GM12864 (cell line): ENCODE data around the gene SMIM30.

Experiments
- DNase-seq: peaks from one replicate; pipeline ENCODE4 v3.0.0-alpha.2; 2011; ENCODE audit warnings: low read depth
- H3K4me3 ChIP-seq: 2 replicates; pipeline ENCODE4 v1.5.1; 2011; ENCODE audit warnings: mild to moderate bottlenecking, low read depth, low read length, control low read depth
- CTCF ChIP-seq: IDR thresholded peaks from 2 replicates; pipeline ENCODE4 v1.5.1; 2011; ENCODE audit warnings: low read depth, mild to moderate bottlenecking, moderate library complexity, low read length, control low read depth, inconsistent platforms; ENCODE audit errors: missing control alignments

SMIM30 gene

DNA sequence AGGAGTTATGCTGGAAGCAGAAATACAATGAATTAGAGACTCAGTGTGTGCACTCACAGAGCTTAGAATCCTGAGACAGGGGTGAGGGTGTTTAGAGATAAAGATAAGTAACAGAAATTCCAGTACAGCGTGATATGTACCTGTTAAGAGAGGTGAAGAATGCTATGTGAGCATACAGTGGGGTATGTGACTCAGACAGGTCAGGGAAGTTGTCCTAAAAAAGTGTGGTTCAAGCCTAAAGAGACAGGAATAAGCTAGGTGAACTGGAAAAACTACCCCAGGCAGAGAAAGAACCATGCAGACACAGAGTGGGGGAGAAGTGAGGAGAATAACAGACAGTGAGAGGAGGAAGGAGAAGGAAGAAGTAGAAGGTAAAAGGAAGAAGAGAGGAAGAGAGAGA lies 8.6 kb downstream of the SMIM30 start:
- no peak for DNase-seq
- H3K4me3 ChIP-seq = no peak overlapping the region
- TF ChIP-seq CTCF = no peak

DNA sequence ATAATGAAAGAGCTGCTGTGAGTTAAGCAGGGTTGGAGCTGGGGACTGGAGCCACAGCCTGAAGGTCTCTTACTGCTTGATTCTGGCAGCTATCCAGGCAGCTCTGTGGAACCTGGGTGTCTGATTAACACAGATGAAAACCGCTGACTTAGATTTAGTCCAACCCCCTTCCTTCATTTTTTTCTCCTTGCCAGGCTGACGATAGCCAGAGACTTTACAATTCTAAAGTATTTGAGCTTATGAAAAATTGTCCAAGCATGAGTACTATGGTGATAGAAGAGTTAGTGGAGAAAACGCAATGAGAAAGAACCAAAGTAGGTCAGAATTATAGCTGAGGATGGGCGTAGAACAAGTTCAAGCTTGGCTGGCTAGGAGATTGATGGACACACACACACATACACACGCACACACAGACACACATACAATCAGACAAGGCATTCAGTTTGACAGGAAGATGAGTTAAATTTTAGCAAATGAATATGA lies 18.2 kb downstream of the SMIM30 start:
- no peak overlapping the region for H3K4me3 ChIP-seq
- DNase-seq = no peak
- no peak for TF ChIP-seq CTCF

DNA sequence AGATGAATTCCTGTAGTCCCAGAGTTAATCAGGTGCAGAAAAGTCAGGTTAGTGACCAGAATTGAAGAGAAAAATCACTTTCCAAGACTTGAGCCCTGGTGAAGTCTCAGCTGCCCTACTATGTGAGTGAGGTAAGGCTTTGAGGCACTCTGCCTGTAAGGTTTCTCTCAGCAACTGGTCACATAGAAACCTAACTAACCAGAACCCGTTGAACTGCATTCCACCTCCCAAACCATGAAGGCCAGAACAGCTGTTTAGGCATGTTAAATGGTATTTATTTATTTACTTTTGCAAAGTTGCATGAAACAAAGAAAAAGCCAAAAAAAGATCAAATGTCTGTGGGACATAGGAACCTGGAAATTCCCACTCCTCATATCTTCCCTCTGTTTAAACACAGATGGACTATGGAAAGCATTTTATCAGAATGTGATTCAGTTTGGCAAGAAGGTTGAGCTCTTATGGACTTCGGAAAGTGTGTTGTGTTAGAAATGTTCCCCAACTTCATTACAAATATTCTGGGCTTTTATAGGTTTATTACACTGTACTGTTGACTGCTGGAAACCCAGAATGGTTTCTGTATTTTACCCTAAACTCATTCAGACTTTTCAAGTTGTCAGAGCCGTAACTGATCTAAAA lies 19.0 kb downstream of the SMIM30 start:
- no peak overlapping the region for H3K4me3 ChIP-seq
- no peak for DNase-seq
- TF ChIP-seq CTCF = no peak

DNA sequence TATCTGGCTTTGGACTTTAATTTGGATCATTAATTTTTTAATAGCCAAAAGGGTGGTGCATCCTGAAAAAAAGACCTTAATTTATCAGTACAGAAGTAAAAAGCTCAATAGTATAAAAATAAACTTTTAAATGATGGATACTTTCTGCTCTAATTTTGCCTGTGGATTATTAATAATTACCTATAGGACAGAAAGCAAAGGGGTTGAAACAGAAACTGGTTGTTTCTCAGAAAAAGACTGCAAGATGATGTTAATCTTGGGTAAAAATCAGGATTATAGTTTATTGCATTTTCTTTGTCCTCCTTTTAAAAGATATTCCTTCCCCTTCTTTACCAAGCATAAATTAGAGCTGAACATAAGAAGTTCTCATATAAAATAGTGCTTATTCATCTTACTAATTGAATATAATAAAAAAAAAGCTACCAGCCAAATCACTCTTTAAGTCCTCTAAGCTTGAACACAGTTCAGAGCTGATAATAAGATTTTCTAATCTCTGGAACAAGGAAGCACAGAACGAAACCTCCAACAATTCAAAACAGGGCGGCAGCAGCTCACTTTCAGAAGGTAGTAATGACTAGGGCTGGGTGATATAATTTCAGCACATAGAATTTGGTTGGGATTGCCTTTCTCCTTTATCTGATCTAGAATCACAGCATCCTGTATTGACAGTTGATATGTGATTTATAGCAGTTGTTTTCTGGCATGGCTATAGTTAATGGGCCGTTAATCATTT lies 23.7 kb downstream of the SMIM30 start:
- no peak overlapping the region for H3K4me3 ChIP-seq
- TF ChIP-seq CTCF = no peak
- DNase-seq = no peak

GRCh38 chr7:113093561-113093960 lies 24.8 kb downstream of the SMIM30 start:
- no peak for DNase-seq
- no peak for TF ChIP-seq CTCF

GRCh38 chr7:113092762-113093161 lies 25.6 kb downstream of the SMIM30 start:
- no peak for TF ChIP-seq CTCF
- H3K4me3 ChIP-seq = no peak overlapping the region
- DNase-seq = no peak

More at GRCh38 chr7:113093561-113093960, 24.8 kb downstream of the SMIM30 start:
- no peak overlapping the region for H3K4me3 ChIP-seq
